Measurements from ENCODE around the gene SLC25A48.

- TF ChIP-seq, protein P1, sequence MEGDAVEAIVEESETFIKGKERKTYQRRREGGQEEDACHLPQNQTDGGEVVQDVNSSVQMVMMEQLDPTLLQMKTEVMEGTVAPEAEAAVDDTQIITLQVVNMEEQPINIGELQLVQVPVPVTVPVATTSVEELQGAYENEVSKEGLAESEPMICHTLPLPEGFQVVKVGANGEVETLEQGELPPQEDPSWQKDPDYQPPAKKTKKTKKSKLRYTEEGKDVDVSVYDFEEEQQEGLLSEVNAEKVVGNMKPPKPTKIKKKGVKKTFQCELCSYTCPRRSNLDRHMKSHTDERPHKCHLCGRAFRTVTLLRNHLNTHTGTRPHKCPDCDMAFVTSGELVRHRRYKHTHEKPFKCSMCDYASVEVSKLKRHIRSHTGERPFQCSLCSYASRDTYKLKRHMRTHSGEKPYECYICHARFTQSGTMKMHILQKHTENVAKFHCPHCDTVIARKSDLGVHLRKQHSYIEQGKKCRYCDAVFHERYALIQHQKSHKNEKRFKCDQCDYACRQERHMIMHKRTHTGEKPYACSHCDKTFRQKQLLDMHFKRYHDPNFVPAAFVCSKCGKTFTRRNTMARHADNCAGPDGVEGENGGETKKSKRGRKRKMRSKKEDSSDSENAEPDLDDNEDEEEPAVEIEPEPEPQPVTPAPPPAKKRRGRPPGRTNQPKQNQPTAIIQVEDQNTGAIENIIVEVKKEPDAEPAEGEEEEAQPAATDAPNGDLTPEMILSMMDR (IDR thresholded peaks at IDR 0.05; ENCODE audit: low read length): no peak
- no peak for TF ChIP-seq EZH2 (IDR thresholded peaks at IDR 0.05; ENCODE audit: borderline replicate concordance, low read length)
Observed at GRCh38 chr5:135847976-135848375, 13.5 kb downstream of the SLC25A48 start.
